Adipose tissue (tissue), 3 donors: Measurements from ENCODE around the gene PRRT1B. TPM values are rescaled to one million over a fixed set of nuclear protein-coding genes. Genes with fewer than 3 reads are reported as not detected.

Experiments
- H3K27ac ChIP-seq: one replicate; pipeline ENCODE4 v1.5.1; 2013; ENCODE audit warnings: low read depth, low read length
- WGBS, 3 donors: extraction: QIAGEN DNeasy Blood & Tissue Kit; methylation state at CpG; one replicate each; pipeline ENCODE4 v1.1.7; 2013; 5-methylcytosine and 5-hydroxymethylcytosine counted together
- polyA plus RNA-seq, 3 donors: library from polyadenylated mRNA; stranded (reverse); fragments of 200-250 nt; gene quantifications; one replicate each; pipeline ENCODE4 v1.2.3, GENCODE V29; 2013
- donor health status: healthy with polysubstance abuse.
- donor health status: Bipolar disorder and iron deficiency.
- donor health status: healthy.

PRRT1B gene
- polyA plus RNA-seq, 3 donors: 0.28 to 0.82 (median 0.34) TPM

DNA sequence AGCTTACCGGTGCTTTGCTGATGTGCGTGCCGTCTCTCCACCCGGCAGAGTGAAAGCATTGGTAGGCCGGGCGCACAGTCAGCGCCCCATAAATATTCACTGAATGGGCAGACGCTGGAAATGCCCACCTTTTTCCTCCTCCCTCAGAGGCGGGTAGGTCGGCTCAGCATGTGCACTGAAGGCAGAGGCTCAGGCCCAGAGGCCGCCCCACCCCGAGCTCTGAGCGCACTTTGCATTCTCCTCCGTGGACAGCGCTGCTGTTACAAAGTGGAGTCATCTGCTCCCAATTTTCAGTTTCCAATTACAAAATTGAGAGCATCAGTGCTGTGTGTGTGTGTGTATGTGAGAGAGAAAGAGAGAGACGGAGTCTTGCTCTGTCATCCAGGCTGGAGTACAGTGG is 24.8 kb upstream of the PRRT1B start:
- no peak overlapping the region for H3K27ac ChIP-seq
- 81 to 87% (median 84%) methylated on average over 16 of the region's 16 CpGs for WGBS, 3 donors

- 93 to 96% (median 96%) methylated on average over 10 of the region's 10 CpGs for WGBS, 3 donors
- H3K27ac ChIP-seq: no peak overlapping the region
These were observed 24.1 kb upstream of the PRRT1B start for GRCh38 chr9:131521203-131521602.

DNA sequence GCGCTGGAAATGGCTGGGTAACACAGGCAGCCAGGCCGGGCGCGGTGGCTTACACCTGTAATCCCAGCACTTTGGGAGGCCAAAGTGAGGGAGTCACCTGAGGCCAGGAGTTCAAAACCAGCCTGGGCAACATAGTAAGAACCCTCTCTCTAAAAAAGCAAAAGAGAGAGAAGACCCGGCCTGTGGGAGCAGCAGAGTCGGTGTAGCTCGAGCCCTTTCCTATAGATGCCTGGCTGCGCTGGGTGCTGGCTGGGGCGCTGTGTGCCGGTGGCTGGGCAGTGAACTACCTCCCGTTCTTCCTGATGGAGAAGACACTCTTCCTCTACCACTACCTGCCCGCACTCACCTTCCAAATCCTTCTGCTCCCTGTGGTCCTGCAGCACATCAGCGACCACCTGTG is 23.5 kb upstream of the PRRT1B start:
- WGBS, 3 donors: 97 to 98% (median 97%) methylated on average over 13 of the region's 13 CpGs
- no peak overlapping the region for H3K27ac ChIP-seq

GRCh38 chr9:131522257-131523085 is 22.9 kb upstream of the PRRT1B start:
- H3K27ac ChIP-seq: no peak overlapping the region
- WGBS, 3 donors: 92 to 93% (median 93%) methylated on average over 24 to 29 of the region's 29 CpGs

DNA sequence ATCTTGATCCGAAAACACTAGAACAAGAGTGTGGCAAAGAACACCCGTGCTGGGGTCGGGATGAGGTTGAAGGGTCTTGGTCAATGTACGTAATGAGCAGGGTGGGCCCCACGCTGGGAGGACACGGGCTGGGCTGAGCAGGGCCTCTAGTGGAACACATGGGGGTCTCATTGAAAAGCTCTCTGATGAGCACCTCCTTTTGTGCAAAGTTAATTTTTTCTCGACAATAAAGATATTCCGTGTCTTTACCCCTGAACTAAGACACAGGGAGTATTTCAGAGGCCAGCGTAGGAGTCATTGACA is 22.3 kb upstream of the PRRT1B start:
- WGBS, 3 donors: 92 to 94% (median 93%) methylated on average over 9 of the region's 9 CpGs
- H3K27ac ChIP-seq: no peak overlapping the region

DNA sequence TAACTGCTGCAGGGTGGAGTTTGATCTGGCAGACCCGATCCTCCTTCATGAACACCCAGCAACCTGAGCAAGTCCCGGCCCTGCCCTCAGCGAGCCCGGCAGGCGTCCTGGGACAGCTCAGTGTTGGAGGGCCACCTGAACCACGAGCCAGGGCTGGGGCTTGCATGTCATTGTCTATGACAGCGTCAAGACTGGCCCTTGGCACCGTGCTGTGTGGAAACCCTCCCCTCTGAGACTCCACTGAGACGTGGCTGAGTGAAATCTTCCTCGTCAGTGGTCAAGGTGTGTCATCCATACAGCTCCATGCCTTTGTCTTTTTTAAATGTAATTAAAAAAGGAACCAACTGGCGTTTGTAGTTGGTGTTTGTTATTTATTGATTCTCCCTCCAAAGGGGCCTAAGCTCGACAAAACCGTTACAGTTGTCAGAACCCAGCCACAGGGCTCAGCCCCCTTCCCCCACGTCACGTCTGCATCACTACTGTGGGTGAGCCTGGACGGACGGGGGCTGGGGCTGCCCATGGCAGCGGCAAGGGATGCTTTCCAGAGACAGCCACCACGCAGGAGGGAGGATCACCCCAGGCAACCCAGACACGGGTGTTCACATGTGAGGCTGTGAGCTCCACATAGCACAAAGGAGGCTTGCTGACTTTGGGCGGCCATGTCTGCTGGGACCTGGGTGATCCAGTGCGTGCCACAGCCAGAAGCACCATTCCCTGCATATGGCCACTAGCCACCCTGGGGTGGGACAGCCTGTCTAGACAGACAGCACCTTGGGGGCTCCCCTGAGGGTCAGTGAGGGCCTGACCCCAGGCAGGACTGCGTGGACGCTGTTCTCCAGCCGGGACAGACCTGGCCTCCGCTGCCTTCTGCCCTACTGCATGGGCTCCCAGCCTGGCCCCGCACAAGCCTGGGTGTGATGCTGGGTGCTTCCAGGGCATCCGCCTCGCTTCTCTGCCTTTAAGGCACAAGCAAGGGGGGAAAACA is 21.6 kb upstream of the PRRT1B start:
- 82 to 89% (median 82%) methylated on average over 27 to 29 of the region's 29 CpGs for WGBS, 3 donors
- H3K27ac ChIP-seq: no peak overlapping the region

- 85 to 89% (median 89%) methylated on average over 23 of the region's 23 CpGs for WGBS, 3 donors
- no peak overlapping the region for H3K27ac ChIP-seq
These were observed 20.5 kb upstream of the PRRT1B start for GRCh38 chr9:131524665-131525315.

DNA sequence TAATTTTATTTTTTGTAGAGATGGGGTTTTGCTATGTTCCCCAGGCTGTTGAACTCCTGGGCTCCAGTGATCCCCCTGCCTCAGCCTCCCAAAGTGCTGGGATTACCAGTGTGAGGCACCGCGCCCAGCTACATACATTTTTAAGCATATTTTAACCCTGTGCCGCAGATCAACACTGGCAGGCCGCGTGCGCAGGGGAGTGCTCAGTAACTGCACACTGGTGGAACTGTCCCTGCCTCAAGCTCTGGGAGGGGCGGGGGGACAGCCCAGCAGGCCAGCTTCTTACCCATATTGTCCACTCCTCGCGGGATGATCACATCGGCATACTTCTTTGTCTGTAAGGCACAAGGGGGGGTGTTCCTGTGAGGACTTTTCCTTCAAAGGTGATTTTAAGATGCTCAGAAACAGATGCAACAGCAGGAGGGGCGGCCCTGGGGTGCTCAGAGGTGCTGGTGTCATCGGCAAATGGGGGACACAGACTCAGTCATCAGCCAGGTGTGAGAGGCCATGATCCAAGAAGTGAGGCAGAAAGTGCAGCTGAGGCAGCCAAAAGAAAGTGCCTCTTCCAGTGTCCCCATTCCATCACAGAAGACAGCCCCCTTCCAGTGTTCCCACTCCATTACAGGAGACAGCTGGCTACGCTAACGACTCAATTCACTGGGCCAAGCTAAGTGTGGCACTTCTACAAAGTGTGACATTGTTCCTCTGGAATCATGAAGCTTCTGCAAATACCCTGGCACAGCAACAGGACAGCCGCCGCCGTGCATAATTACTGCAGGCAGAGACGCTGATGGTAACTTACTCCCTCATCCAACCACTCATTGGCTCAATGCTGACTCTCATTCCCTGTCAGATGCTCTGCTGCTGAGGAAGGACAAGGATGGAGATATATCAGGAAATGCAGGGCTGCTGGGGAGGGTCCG is 19.4 kb upstream of the PRRT1B start:
- no peak overlapping the region for H3K27ac ChIP-seq
- 87 to 94% (median 89%) methylated on average over 19 of the region's 19 CpGs for WGBS, 3 donors

GRCh38 chr9:131528186-131528585 is 17.1 kb upstream of the PRRT1B start:
- no peak overlapping the region for H3K27ac ChIP-seq
- WGBS, 3 donors: 93 to 94% (median 93%) methylated on average over 7 of the region's 7 CpGs

GRCh38 chr9:131528886-131529505 is 16.3 kb upstream of the PRRT1B start:
- H3K27ac ChIP-seq: no peak overlapping the region
- WGBS, 3 donors: 95 to 97% (median 96%) methylated on average over 35 of the region's 35 CpGs

GRCh38 chr9:131529597-131530545 is 15.5 kb upstream of the PRRT1B start:
- WGBS, 3 donors: 54 to 67% (median 66%) methylated on average over 23 to 24 of the region's 24 CpGs

DNA sequence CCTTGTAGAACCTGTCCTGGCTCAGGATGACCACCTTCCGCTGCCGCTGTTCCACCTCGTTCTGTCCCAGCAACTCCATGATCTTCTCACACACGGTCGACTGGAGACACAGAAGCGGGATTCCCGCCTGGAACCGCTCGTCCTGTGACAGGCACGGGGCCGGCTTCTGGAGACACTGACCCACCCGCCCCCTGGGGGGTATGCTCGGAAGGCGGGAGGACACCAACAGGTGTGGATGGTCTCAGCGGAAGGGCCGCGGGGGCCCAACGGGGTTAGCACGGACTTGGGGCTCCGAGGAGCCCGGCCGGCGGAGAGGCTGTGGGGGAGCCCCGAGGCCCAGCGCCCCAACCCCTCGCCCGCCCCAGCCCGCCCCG is 14.8 kb upstream of the PRRT1B start:
- no peak overlapping the region for H3K27ac ChIP-seq
- 1 to 12% (median 3%) methylated on average over 17 to 29 of the region's 29 CpGs for WGBS, 3 donors

More at GRCh38 chr9:131529597-131530545, 15.5 kb upstream of the PRRT1B start:
- no peak overlapping the region for H3K27ac ChIP-seq

GRCh38 chr9:131530920-131531832 is 14.1 kb upstream of the PRRT1B start, which contains the start of gene UCK1:
TSS of gene UCK1 (minus strand) at chr9:131531263. CDS start at chr9:131531174, 89 bp downstream.
- no peak within 1 kb of the TSS for H3K27ac ChIP-seq
- WGBS, 3 donors: 7 to 12% (median 8%) methylated on average over 74 to 103 of the region's 103 CpGs

GRCh38 chr9:131534721-131535237 is 10.5 kb upstream of the PRRT1B start:
- WGBS, 3 donors: 17 to 59% (median 54%) methylated on average over 8 of the region's 8 CpGs

DNA sequence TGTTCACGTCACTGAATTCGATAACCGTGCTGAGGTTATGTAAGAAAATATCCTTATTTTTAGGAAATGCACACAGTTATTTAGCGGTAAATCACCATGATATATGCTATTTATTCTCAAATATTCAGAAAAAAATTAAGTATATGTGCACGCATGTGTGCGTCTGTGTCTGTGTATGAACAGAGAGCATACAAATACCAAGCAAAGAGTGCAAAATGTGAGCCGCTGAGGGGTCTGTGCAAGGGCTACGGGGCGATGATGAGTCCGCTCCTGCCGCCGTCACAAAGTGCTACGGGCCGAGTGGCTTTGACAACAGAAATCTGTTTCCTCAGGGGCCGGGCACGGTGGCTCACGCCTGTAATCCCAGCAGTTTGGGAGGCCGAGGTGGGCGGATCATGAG is 7.4 kb upstream of the PRRT1B start:
- H3K27ac ChIP-seq: no peak overlapping the region
- WGBS, 3 donors: 95 to 96% (median 95%) methylated on average over 19 of the region's 19 CpGs

More at GRCh38 chr9:131534721-131535237, 10.5 kb upstream of the PRRT1B start:
- no peak overlapping the region for H3K27ac ChIP-seq
